HG03571 (cell line): Measurements from ENCODE around the gene GPAT2.
"Not testable (repeated sequence)": the region's sequence is repeated elsewhere in the genome, so short reads cannot be mapped to it uniquely, and the experiment has no call there.

Experiments
- ATAC-seq: cut with Tn5 transposase; IDR thresholded peaks from one replicate; pipeline ENCODE4 v1.9.1; 2021; ENCODE audit not compliant: unreplicated experiment

Gene GPAT2

GRCh38 chr2:96065954-96066353 is 31.2 kb upstream of the GPAT2 start:
- not testable (repeated sequence) for ATAC-seq

- ATAC-seq: no peak
These were observed 30.7 kb upstream of the GPAT2 start for GRCh38 chr2:96065381-96065930.

GRCh38 chr2:96064760-96065159 is 30.0 kb upstream of the GPAT2 start:
- not testable (repeated sequence) for ATAC-seq

GRCh38 chr2:96064047-96064675 is 29.4 kb upstream of the GPAT2 start:
- not testable (repeated sequence) for ATAC-seq

GRCh38 chr2:96063116-96063899 is 28.6 kb upstream of the GPAT2 start:
- ATAC-seq: not testable (repeated sequence)

- ATAC-seq: not testable (repeated sequence)
These were observed 27.8 kb upstream of the GPAT2 start for GRCh38 chr2:96062483-96062882.

- ATAC-seq: not testable (repeated sequence)
These were observed 27.2 kb upstream of the GPAT2 start for GRCh38 chr2:96061901-96062300.

- ATAC-seq: not testable (repeated sequence)
These were observed 26.6 kb upstream of the GPAT2 start for GRCh38 chr2:96061197-96061817.

GRCh38 chr2:96060325-96060724 is 25.6 kb upstream of the GPAT2 start:
- not testable (repeated sequence) for ATAC-seq

- ATAC-seq: not testable (repeated sequence)
These were observed 24.7 kb upstream of the GPAT2 start for GRCh38 chr2:96059443-96059842.

GRCh38 chr2:96055830-96056229 is 21.1 kb upstream of the GPAT2 start:
- not testable (repeated sequence) for ATAC-seq

- ATAC-seq: not testable (repeated sequence)
These were observed 19.8 kb upstream of the GPAT2 start for GRCh38 chr2:96054537-96054936.

- ATAC-seq: not testable (repeated sequence)
These were observed 18.7 kb upstream of the GPAT2 start for GRCh38 chr2:96053385-96053784.

- ATAC-seq: not testable (repeated sequence)
These were observed 17.9 kb upstream of the GPAT2 start for GRCh38 chr2:96052632-96053031.

- ATAC-seq: not testable (repeated sequence)
These were observed 15.2 kb upstream of the GPAT2 start for GRCh38 chr2:96049917-96050262.

GRCh38 chr2:96049049-96049916 is 14.6 kb upstream of the GPAT2 start:
- ATAC-seq: not testable (repeated sequence)

- ATAC-seq: not testable (repeated sequence)
These were observed 838 bp upstream of the GPAT2 start for GRCh38 chr2:96035554-96035953.

GRCh38 chr2:96033997-96034396 is 719 bp downstream of the GPAT2 start:
- ATAC-seq: not testable (repeated sequence)

- not testable (repeated sequence) for ATAC-seq
These were observed 6.9 kb downstream of the GPAT2 start for GRCh38 chr2:96027725-96028325.

- ATAC-seq: not testable (repeated sequence)
These were observed 9.0 kb downstream of the GPAT2 start for GRCh38 chr2:96025755-96026154.
